PFSK-1 (cell line): Measurements from ENCODE around the gene ARL3.

Experiments used
- FOXP2 ChIP-seq: optimal IDR thresholded peaks from 2 replicates; pipeline ENCODE3; 2011; ENCODE audit warnings: borderline replicate concordance, control low read depth, inconsistent platforms; ENCODE audit not compliant: insufficient read depth; ENCODE audit errors: extremely low read length, extremely low read depth
- POLR2AphosphoS5 ChIP-seq: IDR thresholded peaks from 2 replicates; pipeline ENCODE4 v1.6.1; 2012; ENCODE audit warnings: low read depth, mild to moderate bottlenecking, control low read depth, low read length, moderate library complexity
- REST ChIP-seq, 2 experiments: IDR thresholded peaks; 2 replicates each; pipeline versions ENCODE4 v1.6.1 to v1.8.0; 2011 to 2012; ENCODE audit warnings: low read depth in 2 of 2, low read length in 2 of 2, control low read depth in 1 of 2, inconsistent platforms in 1 of 2, mild to moderate bottlenecking in 1 of 2, moderate library complexity in 1 of 2; ENCODE audit not compliant: insufficient read depth in 1 of 2
- SIN3A ChIP-seq: IDR thresholded peaks from 2 replicates; pipeline ENCODE4 v1.6.1; 2012; ENCODE audit warnings: mild to moderate bottlenecking, low read length, moderate library complexity, borderline replicate concordance; ENCODE audit not compliant: insufficient read depth
- TAF1 ChIP-seq: IDR thresholded peaks from 2 replicates; pipeline ENCODE4 v1.6.1; 2012; ENCODE audit warnings: low read length, control low read depth, borderline replicate concordance; ENCODE audit not compliant: insufficient read depth

ARL3 gene

GRCh38 chr10:102661658-102662028 is 52.6 kb downstream of the ARL3 start:
- TF ChIP-seq TAF1 (no peak), SIN3A (no peak), REST (IDR thresholded peaks at IDR 0.05; ENCODE audit: insufficient read depth in 1 of 2, low read depth in 2 of 2, low read length in 2 of 2) (no peak), POLR2AphosphoS5 (no peak), FOXP2 (no peak)

- TF ChIP-seq REST (IDR thresholded peaks at IDR 0.05; ENCODE audit: insufficient read depth in 1 of 2, low read depth in 2 of 2, low read length in 2 of 2), result no peak
- TF ChIP-seq FOXP2, result no peak
- no peak for TF ChIP-seq SIN3A
- TF ChIP-seq TAF1, result no peak
- TF ChIP-seq POLR2AphosphoS5, result no peak
Observed at GRCh38 chr10:102660888-102661657, 53.1 kb downstream of the ARL3 start.

- TF ChIP-seq POLR2AphosphoS5, result no peak
- no peak for TF ChIP-seq SIN3A
- no peak for TF ChIP-seq TAF1
- TF ChIP-seq FOXP2, result no peak
- TF ChIP-seq REST (IDR thresholded peaks at IDR 0.05; ENCODE audit: insufficient read depth in 1 of 2, low read depth in 2 of 2, low read length in 2 of 2), result no peak
Observed at GRCh38 chr10:102658802-102659201, 55.4 kb downstream of the ARL3 start.

GRCh38 chr10:102657984-102658724 is 56.0 kb downstream of the ARL3 start:
- no peak for TF ChIP-seq FOXP2

GRCh38 chr10:102657451-102657850 is 56.7 kb downstream of the ARL3 start:
- TF ChIP-seq POLR2AphosphoS5 (no peak), REST (IDR thresholded peaks at IDR 0.05; ENCODE audit: insufficient read depth in 1 of 2, low read depth in 2 of 2, low read length in 2 of 2) (no peak), FOXP2 (no peak), SIN3A (no peak), TAF1 (no peak)
